Transverse colon (tissue), 4 donors: ENCODE data around the gene RPS6KA2.

Experiments
- POLR2A ChIP-seq: fragments of 450-650 bp; IDR thresholded peaks from one replicate; pipeline ENCODE4 v1.6.1; 2016; ENCODE audit warnings: antibody characterized with exemption, mild to moderate bottlenecking, moderate library complexity
- POLR2AphosphoS5 ChIP-seq, 3 donors: sonication (generic); formaldehyde crosslinking; IDR thresholded peaks; one replicate each; pipeline ENCODE4 v1.6.1; 2016; ENCODE audit warnings: antibody characterized with exemption in 3 of 3
- TF ChIP-seq, protein P1 (sequence below), 5 experiments: fragments of 200-600 bp in 3 of 5; fragments of 450-650 bp in 2 of 5; sonication (generic) in 3 of 5; IDR thresholded peaks; 1 replicate in 2 of 5; 2 replicates in 3 of 5; pipeline ENCODE4 v1.5.1; 2016 to 2017; ENCODE audit warnings: antibody characterized with exemption in 5 of 5, inconsistent platforms in 3 of 5, mild to moderate bottlenecking in 2 of 5, moderate library complexity in 1 of 5

DNA sequence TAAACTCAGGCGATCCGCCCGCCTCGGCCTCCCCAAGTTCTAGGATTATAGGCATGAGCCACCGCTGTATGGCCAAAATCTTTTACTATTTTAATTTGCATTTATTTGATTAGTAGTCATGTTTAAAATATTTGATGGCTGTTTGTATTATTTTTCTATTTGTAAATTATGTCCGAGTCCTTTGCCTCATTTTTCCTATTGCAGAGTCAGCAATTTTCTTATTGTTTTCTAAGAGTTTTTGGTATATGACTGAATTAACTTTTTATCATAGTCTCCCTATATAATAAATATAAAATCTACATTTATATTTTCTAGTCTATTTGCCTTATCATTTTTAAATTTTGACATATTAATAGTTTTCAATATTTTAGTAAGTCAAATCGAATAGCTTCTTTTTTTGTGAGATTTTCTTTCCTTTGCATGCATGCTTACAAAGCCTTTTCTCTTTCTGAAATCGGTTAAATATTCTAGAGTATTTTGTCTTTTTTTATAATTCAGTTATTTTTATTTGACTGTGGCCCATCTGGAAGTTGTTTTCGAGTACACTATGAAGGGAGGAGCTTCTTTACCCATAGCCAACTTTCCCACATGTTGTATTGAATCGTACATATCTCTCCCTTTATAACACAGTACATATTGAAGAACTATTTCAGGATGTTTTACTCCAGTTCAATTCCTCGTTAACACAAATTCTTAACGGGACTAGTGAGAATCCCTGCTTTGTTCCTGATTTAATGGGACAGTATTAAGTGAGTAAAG lies 34.5 kb upstream of the RPS6KA2 start:
- TF ChIP-seq, protein P1, sequence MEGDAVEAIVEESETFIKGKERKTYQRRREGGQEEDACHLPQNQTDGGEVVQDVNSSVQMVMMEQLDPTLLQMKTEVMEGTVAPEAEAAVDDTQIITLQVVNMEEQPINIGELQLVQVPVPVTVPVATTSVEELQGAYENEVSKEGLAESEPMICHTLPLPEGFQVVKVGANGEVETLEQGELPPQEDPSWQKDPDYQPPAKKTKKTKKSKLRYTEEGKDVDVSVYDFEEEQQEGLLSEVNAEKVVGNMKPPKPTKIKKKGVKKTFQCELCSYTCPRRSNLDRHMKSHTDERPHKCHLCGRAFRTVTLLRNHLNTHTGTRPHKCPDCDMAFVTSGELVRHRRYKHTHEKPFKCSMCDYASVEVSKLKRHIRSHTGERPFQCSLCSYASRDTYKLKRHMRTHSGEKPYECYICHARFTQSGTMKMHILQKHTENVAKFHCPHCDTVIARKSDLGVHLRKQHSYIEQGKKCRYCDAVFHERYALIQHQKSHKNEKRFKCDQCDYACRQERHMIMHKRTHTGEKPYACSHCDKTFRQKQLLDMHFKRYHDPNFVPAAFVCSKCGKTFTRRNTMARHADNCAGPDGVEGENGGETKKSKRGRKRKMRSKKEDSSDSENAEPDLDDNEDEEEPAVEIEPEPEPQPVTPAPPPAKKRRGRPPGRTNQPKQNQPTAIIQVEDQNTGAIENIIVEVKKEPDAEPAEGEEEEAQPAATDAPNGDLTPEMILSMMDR (IDR thresholded peaks at IDR 0.05): no peak
- TF ChIP-seq POLR2A (no peak), POLR2AphosphoS5 (IDR thresholded peaks at IDR 0.05) (no peak)
